MM.1S (cell line): ENCODE data around the gene MSI1.

Experiments
- EZH2 ChIP-seq: fragments of 300-600 bp; sonication (generic); optimal IDR thresholded peaks from 2 replicates; pipeline ENCODE3; 2017; ENCODE audit warnings: low read depth, mild to moderate bottlenecking, antibody characterized with exemption, low read length, mixed read lengths
- EZH2phosphoT487 ChIP-seq: fragments of 300-600 bp; sonication (generic); IDR thresholded peaks from 2 replicates; pipeline ENCODE4 v1.6.1; 2018; ENCODE audit warnings: antibody characterized with exemption, low read length
- TF ChIP-seq, protein P1 (sequence below): fragments of 300-600 bp; sonication (generic); IDR thresholded peaks from 2 replicates; pipeline ENCODE4 v1.5.1; 2016; ENCODE audit warnings: antibody characterized with exemption, low read length, mixed read lengths

DNA sequence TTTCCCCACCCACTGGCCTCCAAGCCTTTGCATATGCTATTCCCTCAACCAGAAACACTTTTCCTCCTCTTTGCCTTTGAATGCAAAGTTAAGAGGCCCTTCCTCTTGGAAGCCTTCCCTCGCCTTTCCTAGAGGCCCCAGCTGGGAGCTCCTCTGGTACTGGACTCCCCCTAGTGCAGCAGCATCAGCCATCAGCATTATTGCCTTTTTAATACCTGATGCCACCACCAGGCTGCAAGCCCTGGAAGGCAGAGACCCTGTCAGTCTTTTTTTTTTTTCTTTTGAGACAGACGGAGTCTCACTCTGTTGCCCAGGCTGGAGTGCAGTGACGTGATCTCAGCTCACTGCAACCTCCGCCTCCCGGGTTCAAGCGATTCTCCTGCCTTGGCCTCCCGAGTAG, 22.3 kb downstream of the MSI1 start:
- TF ChIP-seq, protein P1, sequence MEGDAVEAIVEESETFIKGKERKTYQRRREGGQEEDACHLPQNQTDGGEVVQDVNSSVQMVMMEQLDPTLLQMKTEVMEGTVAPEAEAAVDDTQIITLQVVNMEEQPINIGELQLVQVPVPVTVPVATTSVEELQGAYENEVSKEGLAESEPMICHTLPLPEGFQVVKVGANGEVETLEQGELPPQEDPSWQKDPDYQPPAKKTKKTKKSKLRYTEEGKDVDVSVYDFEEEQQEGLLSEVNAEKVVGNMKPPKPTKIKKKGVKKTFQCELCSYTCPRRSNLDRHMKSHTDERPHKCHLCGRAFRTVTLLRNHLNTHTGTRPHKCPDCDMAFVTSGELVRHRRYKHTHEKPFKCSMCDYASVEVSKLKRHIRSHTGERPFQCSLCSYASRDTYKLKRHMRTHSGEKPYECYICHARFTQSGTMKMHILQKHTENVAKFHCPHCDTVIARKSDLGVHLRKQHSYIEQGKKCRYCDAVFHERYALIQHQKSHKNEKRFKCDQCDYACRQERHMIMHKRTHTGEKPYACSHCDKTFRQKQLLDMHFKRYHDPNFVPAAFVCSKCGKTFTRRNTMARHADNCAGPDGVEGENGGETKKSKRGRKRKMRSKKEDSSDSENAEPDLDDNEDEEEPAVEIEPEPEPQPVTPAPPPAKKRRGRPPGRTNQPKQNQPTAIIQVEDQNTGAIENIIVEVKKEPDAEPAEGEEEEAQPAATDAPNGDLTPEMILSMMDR, result no peak
- no peak for TF ChIP-seq EZH2
- TF ChIP-seq EZH2phosphoT487, result no peak
